ENCODE measurements around the gene RAB11FIP4. TPM values are rescaled to one million over a fixed set of nuclear protein-coding genes. Genes with fewer than 3 reads are reported as not detected.

RAB11FIP4 gene
- total and polyA plus RNA-seq, 2 of the 8 experiments (the other 6 are each of a cell fraction or from before 2014, with no cell fraction given): 21.7 to 53.2 TPM

DNA sequence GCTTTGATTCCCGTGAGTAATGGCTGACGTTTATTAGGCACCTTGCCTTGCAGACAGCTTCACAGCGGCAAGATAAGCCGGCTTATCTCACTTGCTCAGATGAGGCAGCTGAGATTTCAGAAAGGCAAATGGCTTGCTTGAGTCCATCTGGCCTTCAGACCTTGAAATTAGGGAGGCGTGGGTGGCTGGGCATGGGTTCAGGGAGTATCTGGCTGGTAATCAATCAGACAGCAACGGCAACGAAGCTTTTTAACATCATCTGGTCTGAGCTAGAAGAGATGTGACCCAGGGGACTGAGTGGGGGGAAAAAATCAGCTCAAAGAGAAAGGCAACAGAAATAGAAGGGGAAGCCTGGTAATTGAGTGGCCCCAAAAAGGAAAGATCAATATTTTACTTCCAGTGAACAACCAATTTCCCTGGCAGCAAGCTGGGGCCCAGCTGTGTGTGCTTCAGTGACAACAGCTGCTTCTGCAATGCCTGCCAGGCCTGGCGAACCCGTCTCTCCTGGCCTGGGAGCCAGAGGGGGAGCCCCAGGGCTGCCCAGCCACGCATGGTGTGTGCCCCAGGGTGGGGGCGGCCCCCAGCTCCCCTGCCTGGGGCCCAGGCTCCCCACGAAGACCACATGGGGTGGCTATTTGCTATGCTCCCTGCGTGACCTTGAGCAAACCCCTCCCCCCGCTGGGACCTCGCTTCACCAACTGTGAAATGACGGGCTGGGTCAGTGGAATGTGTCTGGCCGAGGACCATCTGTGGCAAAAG, 34.0 kb downstream of the RAB11FIP4 start:
- H2BK12ac ChIP-seq (ENCODE audit: low read depth, low read length): no peak overlapping the region; the same call in 1 of the 2 replicates
- no peaks in the 10 kb centered on the region for H3K36me3 ChIP-seq (ENCODE audit: control insufficient read depth in 2 of 4, insufficient read depth in 4 of 4, low read length in 3 of 4)
- H4K20me1 ChIP-seq (replicated peaks in 1 of 2; ENCODE audit: control insufficient read depth in 1 of 2, insufficient read depth in 2 of 2, low read length in 2 of 2): no peaks in the 10 kb centered on the region
- H3K27me3 ChIP-seq (replicated peaks in 1 of 4; ENCODE audit: control insufficient read depth in 3 of 4, extremely low read depth in 1 of 4, insufficient read depth in 3 of 4, low read length in 3 of 4): no peaks in the 10 kb centered on the region
- H3K9ac ChIP-seq (replicated peaks in 1 of 4; ENCODE audit: extremely low read depth in 1 of 4, low read depth in 3 of 4, low read length in 3 of 4): no peak overlapping the region
- H3K4me1 ChIP-seq (replicated peaks in 1 of 4; ENCODE audit: control insufficient read depth in 3 of 4, insufficient read depth in 4 of 4, low read length in 3 of 4): peaks cover 3 to 9% (median 7%) of the 10 kb centered on the region in 4 experiments
- POLR2A ChIA-PET (ENCODE audit: partially characterized antibody): interaction anchor here (0.6 to 1.1 kb wide), 3 partner anchors 9 to 73 kb away, joined by 3 read pairs; no protein-coding TSS in a partner anchor
- peak overlapping the region; percentile 2 for H4K91ac ChIP-seq (replicated peaks; ENCODE audit: insufficient read length, low read length)
- H3K9me3 ChIP-seq (ENCODE audit: insufficient read depth in 2 of 2, low read depth in 1 of 2, low read length in 1 of 2): no peaks in the 10 kb centered on the region
- H2BK20ac ChIP-seq (ENCODE audit: low read length): no peak overlapping the region
- H3K27ac ChIP-seq (ENCODE audit: low read depth, low read length): no peak overlapping the region
- peak; percentile 36 to 56 for DNase-seq (ENCODE audit: low read depth in 1 of 2, low spot score in 2 of 2)
- H2BK120ac ChIP-seq (replicated peaks; ENCODE audit: low read depth, low read length): no peak overlapping the region
- H3K79me1 ChIP-seq (ENCODE audit: low read depth, low read length): no peaks in the 10 kb centered on the region
- no peak overlapping the region; the same call in 1 of the 2 replicates for H3K18ac ChIP-seq (ENCODE audit: extremely low read depth, low read length)
- FAIRE-seq: peak; percentile 57
- TF ChIP-seq CHD2 (IDR thresholded peaks at IDR 0.05; ENCODE audit: low read length) (no peak), HDAC2 (IDR thresholded peaks at IDR 0.05; ENCODE audit: borderline replicate concordance in 1 of 2, low read depth in 2 of 2, low read length in 2 of 2) (no peak), YY1 (IDR thresholded peaks at IDR 0.05; ENCODE audit: low read depth, low read length) (peak; percentile 78; the same call in 1 of the 2 replicates)
- H3K4ac ChIP-seq (replicated peaks; ENCODE audit: insufficient read length, low read depth, low read length): no peak overlapping the region
- 47% methylated on average over 17 of the region's 17 CpGs; no CpG with 5 or more reads in 1 of the 2 experiments for WGBS, 2 experiments (ENCODE audit: extremely low coverage in 1 of 2, insufficient coverage in 1 of 2, insufficient read length in 1 of 2, insufficient replicate concordance in 2 of 2, low coverage in 1 of 2, low lambda C conversion rate in 2 of 2, missing lambda C conversion rate in 1 of 2)
- no peak overlapping the region for H4K8ac ChIP-seq (ENCODE audit: extremely low read depth, insufficient read depth, low read length)
- H3K56ac ChIP-seq (replicated peaks; ENCODE audit: insufficient read length, low read depth, low read length): no peak overlapping the region
- H3K23me2 ChIP-seq (ENCODE audit: low read depth, low read length): no peaks in the 10 kb centered on the region
- H3K4me2 ChIP-seq (ENCODE audit: insufficient read depth in 1 of 2, low read depth in 2 of 2, low read length in 2 of 2): peak overlapping the region; percentile 5 to 45; a peak in 3 of 4 replicates
- no peak overlapping the region for H4K5ac ChIP-seq (ENCODE audit: insufficient read length, low read depth, low read length)
- CTCF ChIA-PET (ENCODE audit: partially characterized antibody): interaction anchor here (0.5 to 1.6 kb wide), 9 partner anchors 10 to 164 kb away, joined by 3 to 8 read pairs (median 4); no protein-coding TSS in a partner anchor
- H2AFZ ChIP-seq (ENCODE audit: low read length): no peak overlapping the region
- H2BK15ac ChIP-seq (ENCODE audit: low read length): 0 out of 2 replicates have a peak overlapping the region, but pooled peaks have one; percentile 65
- H3K4me3 ChIP-seq (ENCODE audit: extremely low read depth in 1 of 4, insufficient read depth in 2 of 4, low read depth in 3 of 4, low read length in 4 of 4): no peak overlapping the region; a peak in 1 of 8 replicates
- H2AK5ac ChIP-seq (ENCODE audit: low read depth, low read length): no peak overlapping the region
- H2BK5ac ChIP-seq (ENCODE audit: low read depth, low read length): no peak overlapping the region
- no peak overlapping the region for H3K23ac ChIP-seq (ENCODE audit: insufficient read length)
- no peaks in the 10 kb centered on the region for H3K79me2 ChIP-seq (ENCODE audit: control insufficient read depth in 1 of 2, insufficient read depth in 2 of 2, low read length in 2 of 2)
- H3K14ac ChIP-seq (ENCODE audit: insufficient read length): no peak overlapping the region
